HepG2 (cell line): ENCODE data around the gene ELOVL2. TPM values are rescaled to one million over a fixed set of nuclear protein-coding genes. Genes with fewer than 3 reads are reported as not detected.

Experiments
- ETV5 ChIP-seq: IDR thresholded peaks from 2 replicates; pipeline ENCODE4 v1.6.1; 2018; ENCODE audit warnings: missing biosample characterization, missing genetic modification reagents, inconsistent platforms, borderline replicate concordance
- FOXA3 ChIP-seq: IDR thresholded peaks from 2 replicates; pipeline ENCODE4 v1.6.1; 2016; ENCODE audit warnings: missing genetic modification reagents, missing compliant biosample characterization
- KDM5B ChIP-seq: sonication (generic); formaldehyde crosslinking; IDR thresholded peaks from 2 replicates; pipeline ENCODE4 v1.4.0; 2020; ENCODE audit warnings: missing genetic modification reagents, mild to moderate bottlenecking, borderline replicate concordance
- NCOA1 ChIP-seq: sonication (generic); formaldehyde crosslinking; IDR thresholded peaks from 2 replicates; pipeline ENCODE4 v1.9.0; 2021; ENCODE audit warnings: missing genetic modification reagents
- NONO ChIP-seq, 2 experiments: fragments of 450-650 bp in 1 of 2; sonication (generic) in 1 of 2; formaldehyde crosslinking in 1 of 2; IDR thresholded peaks in 1 of 2; conservative IDR thresholded peaks in 1 of 2; 2 replicates each; pipeline versions ENCODE4 v1.6.1 to v1.8.0; 2017 to 2022; ENCODE audit warnings: mild to moderate bottlenecking in 1 of 2, missing genetic modification reagents in 1 of 2, moderate library complexity in 1 of 2
- NR3C1 ChIP-seq: sonication (generic); formaldehyde crosslinking; IDR thresholded peaks from 2 replicates; pipeline ENCODE4 v1.4.0; 2020; ENCODE audit warnings: missing genetic modification reagents
- PHF8 ChIP-seq: sonication (generic); formaldehyde crosslinking; IDR thresholded peaks from 2 replicates; pipeline ENCODE4 v1.5.0; 2020; ENCODE audit warnings: missing genetic modification reagents
- PRMT3 ChIP-seq: sonication (generic); formaldehyde crosslinking; IDR thresholded peaks from 2 replicates; pipeline ENCODE4 v1.8.1; 2022; ENCODE audit warnings: low read depth, mild to moderate bottlenecking, moderate library complexity, missing genetic modification reagents, borderline replicate concordance
- PRPF4 ChIP-seq: fragments of 200-400 bp; formaldehyde crosslinking; IDR thresholded peaks from 2 replicates; pipeline ENCODE4 v1.6.1; 2016; ENCODE audit warnings: low read length, low read depth; ENCODE audit not compliant: poor library complexity, severe bottlenecking
- SIN3A ChIP-seq: IDR thresholded peaks from 2 replicates; pipeline ENCODE4 v1.6.1; 2011; ENCODE audit warnings: low read depth, mild to moderate bottlenecking, control low read depth, low read length, borderline replicate concordance
- TAF1 ChIP-seq: sonication (generic); formaldehyde crosslinking; IDR thresholded peaks from 2 replicates; pipeline ENCODE4 v1.4.0; 2020; ENCODE audit warnings: missing genetic modification reagents
- ZBTB42 ChIP-seq: sonication (generic); formaldehyde crosslinking; IDR thresholded peaks from 2 replicates; pipeline ENCODE4 v1.5.0; 2020; ENCODE audit warnings: mild to moderate bottlenecking, missing genetic modification reagents
- ZFP37 ChIP-seq: sonication (generic); formaldehyde crosslinking; IDR thresholded peaks from 2 replicates; pipeline ENCODE4 v1.4.0; 2020; ENCODE audit warnings: missing genetic modification reagents, borderline replicate concordance
- ZNF430 ChIP-seq: sonication (generic); formaldehyde crosslinking; IDR thresholded peaks from 2 replicates; pipeline ENCODE4 v1.9.0; 2021; ENCODE audit warnings: mild to moderate bottlenecking, missing genetic modification reagents
- ZNF441 ChIP-seq: sonication (generic); formaldehyde crosslinking; IDR thresholded peaks from 2 replicates; pipeline ENCODE4 v1.7.0; 2021; ENCODE audit warnings: missing genetic modification reagents, borderline replicate concordance
- ZNF501 ChIP-seq: sonication (generic); formaldehyde crosslinking; IDR thresholded peaks from 2 replicates; pipeline ENCODE4 v1.5.1; 2020; ENCODE audit warnings: mild to moderate bottlenecking, moderate library complexity, missing genetic modification reagents
- ZNF543 ChIP-seq: sonication (generic); formaldehyde crosslinking; IDR thresholded peaks from 2 replicates; pipeline ENCODE4 v1.4.0; 2020; ENCODE audit warnings: mild to moderate bottlenecking, missing genetic modification reagents
- ZNF598 ChIP-seq: sonication (generic); formaldehyde crosslinking; IDR thresholded peaks from 2 replicates; pipeline ENCODE4 v1.5.1; 2020; ENCODE audit warnings: mild to moderate bottlenecking, missing genetic modification reagents, borderline replicate concordance
- ZNF605 ChIP-seq: sonication (generic); formaldehyde crosslinking; IDR thresholded peaks from 2 replicates; pipeline ENCODE4 v1.8.0; 2022; ENCODE audit warnings: mild to moderate bottlenecking, missing genetic modification reagents
- ZNF652 ChIP-seq: IDR thresholded peaks from 2 replicates; pipeline ENCODE4 v1.6.1; 2016; ENCODE audit warnings: low read depth, borderline replicate concordance
- ZNF878 ChIP-seq: sonication (generic); formaldehyde crosslinking; IDR thresholded peaks from 2 replicates; pipeline ENCODE4 v1.8.1; 2023; ENCODE audit warnings: mild to moderate bottlenecking, missing genetic modification reagents, moderate library complexity
- polyA plus RNA-seq, 8 experiments: library from polyadenylated mRNA; depleted of rRNA in 3 of 8; stranded (reverse) in 7 of 8; unstranded in 1 of 8; fragments of >200 nt; fragmentation: Illumina TruSeq in 4 of 8; extraction: Trizol in 4 of 8; gene quantifications; 2 replicates each; pipeline versions ENCODE4 v1.2.1 to v1.2.3, GENCODE V29; 2011 to 2016; ENCODE audit warnings: low read depth in 4 of 8, missing spikeins in 1 of 8, mixed read lengths in 1 of 8; ENCODE audit not compliant: insufficient read depth in 1 of 8
- total RNA-seq, 5 experiments: library from RNA; depleted of rRNA; stranded (reverse); fragments of >200 nt; fragmentation: Illumina TruSeq; extraction: Trizol; gene quantifications; 2 replicates each; pipeline ENCODE4 v1.2.3, GENCODE V29; 2016; ENCODE audit warnings: low read depth in 1 of 5
- TF ChIP-seq, protein P1 (sequence below): sonication (generic); formaldehyde crosslinking; conservative IDR thresholded peaks from 2 replicates; pipeline ENCODE4 v1.4.0; 2020; ENCODE audit warnings: missing genetic modification reagents
- TF ChIP-seq, protein P2 (sequence below): sonication (generic); formaldehyde crosslinking; IDR thresholded peaks from 2 replicates; pipeline ENCODE4 v1.4.0; 2020; ENCODE audit warnings: missing genetic modification reagents; ENCODE audit errors: not compliant biosample characterization
- TF ChIP-seq, protein P3 (sequence below): sonication (generic); formaldehyde crosslinking; IDR thresholded peaks from 2 replicates; pipeline ENCODE4 v1.4.0; 2020; ENCODE audit warnings: missing genetic modification reagents
- TF ChIP-seq, protein P4 (sequence below): IDR thresholded peaks from 2 replicates; pipeline ENCODE4 v1.6.1; 2012; ENCODE audit warnings: inconsistent platforms

ELOVL2 gene
- total and polyA plus RNA-seq, 2 of the 13 experiments (the other 11 are each of a cell fraction or from before 2014, with no cell fraction given) = 43.6 to 65.4 TPM

DNA sequence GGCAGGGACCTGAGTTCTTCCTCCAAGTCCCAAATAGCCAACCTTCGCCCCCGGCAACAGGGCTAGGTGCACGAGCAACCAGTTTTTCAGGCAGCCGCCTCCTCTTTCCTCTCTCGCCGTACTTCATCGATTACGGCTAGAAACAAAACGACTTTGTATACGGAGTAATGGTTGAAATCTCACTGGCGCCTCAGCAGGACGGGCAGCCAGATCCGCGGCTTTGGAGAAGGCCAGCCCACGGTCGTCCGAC lies 49.2 kb upstream of the ELOVL2 start (continued):
- TF ChIP-seq ETV5 (CRISPR knock-in tag) (no peak), ZBTB42 (CRISPR knock-in tag) (0 out of 2 replicates have a peak, but pooled peaks have one; percentile 61), ZNF430 (CRISPR knock-in tag) (0 out of 2 replicates have a peak, but pooled peaks have one; percentile 87), ZNF878 (CRISPR knock-in tag) (peak; percentile 84; the same call in 1 of the 2 replicates), FOXA3 (CRISPR knock-in tag) (peak; percentile 55; the same call in 1 of the 2 replicates), KDM5B (CRISPR knock-in tag) (0 out of 2 replicates have a peak, but pooled peaks have one; percentile 10), NCOA1 (CRISPR knock-in tag) (peak; percentile 11; the same call in 1 of the 2 replicates), ZNF543 (peak; percentile 26; the same call in 1 of the 2 replicates), PRPF4 (no peak), ZNF441 (CRISPR knock-in tag) (0 out of 2 replicates have a peak, but pooled peaks have one; percentile 17), SIN3A (peak; percentile 61; the same call in 1 of the 2 replicates), ZFP37 (no peak), PRMT3 (CRISPR knock-in tag) (0 out of 2 replicates have a peak, but pooled peaks have one; percentile 79), NR3C1 (no peak), PHF8 (CRISPR knock-in tag) (peak; percentile 78), NONO (IDR thresholded peaks at IDR 0.05) (no peak), NONO (CRISPR knock-in tag; conservative IDR thresholded peaks at IDR 0.05) (peak; percentile 82; the same call in 1 of the 2 replicates), ZNF501 (peak; percentile 97), ZNF652 (0 out of 2 replicates have a peak, but pooled peaks have one; percentile 65), TAF1 (CRISPR knock-in tag) (peak; percentile 95), ZNF598 (0 out of 2 replicates have a peak, but pooled peaks have one; percentile 98), ZNF605 (peak; percentile 93)
- TF ChIP-seq, protein P1, sequence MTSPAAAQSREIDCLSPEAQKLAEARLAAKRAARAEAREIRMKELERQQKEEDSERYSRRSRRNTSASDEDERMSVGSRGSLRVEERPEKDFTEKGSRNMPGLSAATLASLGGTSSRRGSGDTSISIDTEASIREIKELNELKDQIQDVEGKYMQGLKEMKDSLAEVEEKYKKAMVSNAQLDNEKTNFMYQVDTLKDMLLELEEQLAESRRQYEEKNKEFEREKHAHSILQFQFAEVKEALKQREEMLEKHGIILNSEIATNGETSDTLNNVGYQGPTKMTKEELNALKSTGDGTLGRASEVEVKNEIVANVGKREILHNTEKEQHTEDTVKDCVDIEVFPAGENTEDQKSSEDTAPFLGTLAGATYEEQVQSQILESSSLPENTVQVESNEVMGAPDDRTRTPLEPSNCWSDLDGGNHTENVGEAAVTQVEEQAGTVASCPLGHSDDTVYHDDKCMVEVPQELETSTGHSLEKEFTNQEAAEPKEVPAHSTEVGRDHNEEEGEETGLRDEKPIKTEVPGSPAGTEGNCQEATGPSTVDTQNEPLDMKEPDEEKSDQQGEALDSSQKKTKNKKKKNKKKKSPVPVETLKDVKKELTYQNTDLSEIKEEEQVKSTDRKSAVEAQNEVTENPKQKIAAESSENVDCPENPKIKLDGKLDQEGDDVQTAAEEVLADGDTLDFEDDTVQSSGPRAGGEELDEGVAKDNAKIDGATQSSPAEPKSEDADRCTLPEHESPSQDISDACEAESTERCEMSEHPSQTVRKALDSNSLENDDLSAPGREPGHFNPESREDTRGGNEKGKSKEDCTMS = peak; percentile 75; the same call in 1 of the 2 replicates
- TF ChIP-seq, protein P2, sequence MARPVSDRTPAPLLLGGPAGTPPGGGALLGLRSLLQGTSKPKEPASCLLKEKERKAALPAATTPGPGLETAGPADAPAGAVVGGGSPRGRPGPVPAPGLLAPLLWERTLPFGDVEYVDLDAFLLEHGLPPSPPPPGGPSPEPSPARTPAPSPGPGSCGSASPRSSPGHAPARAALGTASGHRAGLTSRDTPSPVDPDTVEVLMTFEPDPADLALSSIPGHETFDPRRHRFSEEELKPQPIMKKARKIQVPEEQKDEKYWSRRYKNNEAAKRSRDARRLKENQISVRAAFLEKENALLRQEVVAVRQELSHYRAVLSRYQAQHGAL (CRISPR knock-in tag) = peak; percentile 5
- TF ChIP-seq, protein P3, sequence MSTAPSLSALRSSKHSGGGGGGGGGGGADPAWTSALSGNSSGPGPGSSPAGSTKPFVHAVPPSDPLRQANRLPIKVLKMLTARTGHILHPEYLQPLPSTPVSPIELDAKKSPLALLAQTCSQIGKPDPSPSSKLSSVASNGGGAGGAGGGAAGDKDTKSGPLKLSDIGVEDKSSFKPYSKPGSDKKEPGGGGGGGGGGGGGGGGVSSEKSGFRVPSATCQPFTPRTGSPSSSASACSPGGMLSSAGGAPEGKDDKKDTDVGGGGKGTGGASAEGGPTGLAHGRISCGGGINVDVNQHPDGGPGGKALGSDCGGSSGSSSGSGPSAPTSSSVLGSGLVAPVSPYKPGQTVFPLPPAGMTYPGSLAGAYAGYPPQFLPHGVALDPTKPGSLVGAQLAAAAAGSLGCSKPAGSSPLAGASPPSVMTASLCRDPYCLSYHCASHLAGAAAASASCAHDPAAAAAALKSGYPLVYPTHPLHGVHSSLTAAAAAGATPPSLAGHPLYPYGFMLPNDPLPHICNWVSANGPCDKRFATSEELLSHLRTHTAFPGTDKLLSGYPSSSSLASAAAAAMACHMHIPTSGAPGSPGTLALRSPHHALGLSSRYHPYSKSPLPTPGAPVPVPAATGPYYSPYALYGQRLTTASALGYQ (CRISPR knock-in tag) = 0 out of 2 replicates have a peak, but pooled peaks have one; percentile 49
- TF ChIP-seq, protein P4, sequence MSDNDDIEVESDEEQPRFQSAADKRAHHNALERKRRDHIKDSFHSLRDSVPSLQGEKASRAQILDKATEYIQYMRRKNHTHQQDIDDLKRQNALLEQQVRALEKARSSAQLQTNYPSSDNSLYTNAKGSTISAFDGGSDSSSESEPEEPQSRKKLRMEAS = no peak; the same call in 1 of the 2 replicates
